Karpas-422 (cell line): ENCODE measurements around the gene COMMD4. TPM values are rescaled to one million over a fixed set of nuclear protein-coding genes. Genes with fewer than 3 reads are reported as not detected.
"Not testable (repeated sequence)": the region's sequence is repeated elsewhere in the genome, so short reads cannot be mapped to it uniquely, and the experiment has no call there.

Experiments used
- DNase-seq: peaks from one replicate; pipeline ENCODE4 v3.0.0-alpha.2; 2015
- H2AFZ ChIP-seq: fragments of 200-600 bp; sonication (generic); 2 replicates; pipeline ENCODE4 v1.6.1; 2014; ENCODE audit warnings: antibody characterized with exemption, low read length, mixed read lengths
- H3K27ac ChIP-seq: fragments of 200-600 bp; sonication (generic); 2 replicates; pipeline ENCODE4 v1.5.1; 2014; ENCODE audit warnings: mild to moderate bottlenecking, low read length, moderate library complexity
- H3K27me3 ChIP-seq: fragments of 200-600 bp; sonication (generic); 2 replicates; pipeline ENCODE4 v1.6.1; 2014; ENCODE audit warnings: low read length, mixed read lengths
- H3K36me3 ChIP-seq: fragments of 200-600 bp; sonication (generic); 2 replicates; pipeline ENCODE4 v1.6.1; 2014; ENCODE audit warnings: low read length, mixed read lengths; ENCODE audit not compliant: insufficient read depth
- H3K4me1 ChIP-seq: fragments of 200-600 bp; sonication (generic); 2 replicates; pipeline ENCODE4 v1.6.1; 2014; ENCODE audit warnings: mild to moderate bottlenecking, low read length, mixed read lengths
- H3K4me2 ChIP-seq: fragments of 200-600 bp; sonication (generic); 2 replicates; pipeline ENCODE4 v1.6.1; 2014; ENCODE audit warnings: low read length, low read depth, mild to moderate bottlenecking; ENCODE audit not compliant: poor library complexity, severe bottlenecking
- H3K4me3 ChIP-seq: fragments of 200-600 bp; sonication (generic); 2 replicates; pipeline ENCODE4 v1.5.1; 2014; ENCODE audit warnings: mild to moderate bottlenecking, antibody characterized with exemption, low read length, mixed read lengths
- H3K79me2 ChIP-seq: fragments of 200-600 bp; sonication (generic); 2 replicates; pipeline ENCODE4 v1.6.1; 2014; ENCODE audit warnings: mild to moderate bottlenecking, low read length, mixed read lengths
- H3K9ac ChIP-seq: fragments of 200-600 bp; sonication (generic); 2 replicates; pipeline ENCODE4 v1.6.0; 2014; ENCODE audit warnings: low read length
- H3K9me2 ChIP-seq: fragments of 200-600 bp; sonication (generic), shearing (Covaris generic); replicated peaks from 2 replicates; pipeline ENCODE4 v1.6.0; 2014; ENCODE audit warnings: mild to moderate bottlenecking, low read length, moderate library complexity; ENCODE audit not compliant: insufficient read depth
- H3K9me3 ChIP-seq: fragments of 300-700, 200-600 bp; sonication (generic); 2 replicates; pipeline ENCODE4 v1.6.1; 2014; ENCODE audit warnings: low read length, mixed read lengths
- H4K20me1 ChIP-seq: fragments of 200-600 bp; sonication (generic); 2 replicates; pipeline ENCODE4 v1.6.1; 2014; ENCODE audit warnings: mild to moderate bottlenecking, antibody characterized with exemption, low read length, low read depth; ENCODE audit not compliant: insufficient read depth
- total RNA-seq: library from RNA; depleted of rRNA; stranded (reverse); fragments of >200 nt; shearing (Covaris generic); gene quantifications from 2 replicates; pipeline ENCODE4 v1.2.3, GENCODE V29; 2014; ENCODE audit warnings: low replicate concordance

COMMD4 gene
- total RNA-seq, 1 experiment from 2014 or later: 43.6 TPM

DNA sequence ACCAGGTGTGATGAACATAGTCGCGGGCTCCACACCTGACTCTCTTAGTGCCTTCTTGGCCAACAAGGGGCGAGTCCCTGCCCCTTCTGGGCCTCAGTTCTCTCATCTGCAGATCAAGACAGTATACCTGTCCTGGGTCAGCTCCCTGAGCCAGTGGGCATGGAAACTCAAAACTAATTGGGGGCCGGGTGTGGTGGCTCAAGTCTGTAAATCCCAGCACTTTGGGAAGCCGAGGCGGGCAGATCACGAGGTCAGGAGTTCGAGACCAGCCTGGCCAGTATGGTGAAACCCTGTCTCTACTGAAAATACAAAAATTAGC, 13.4 kb downstream of the COMMD4 start:
- H3K4me3 ChIP-seq, H3K27me3 ChIP-seq, H2AFZ ChIP-seq, H3K9ac ChIP-seq, H3K9me3 ChIP-seq, H3K4me2 ChIP-seq, H3K79me2 ChIP-seq, DNase-seq, H4K20me1 ChIP-seq, H3K36me3 ChIP-seq, H3K9me2 ChIP-seq: not testable (repeated sequence)
- Histone ChIP-seq H3K4me1 (peaks cover 37% of the 10 kb centered on the region), H3K27ac (peak overlapping the region; percentile 39; the same call in 1 of the 2 replicates)

GRCh38 chr15:75349851-75350588, 14.2 kb downstream of the COMMD4 start:
- Histone ChIP-seq H3K4me2 (peak overlapping the region; percentile 18), H3K4me3 (no peak overlapping the region), H3K79me2 (no peaks in the 10 kb centered on the region), H3K27ac (peak overlapping the region; percentile 39), H4K20me1 (0 out of 2 replicates have a peak, but pooled peaks cover 5% of the 10 kb centered on the region), H3K27me3 (no peaks in the 10 kb centered on the region), H3K9ac (0 out of 2 replicates have a peak overlapping the region, but pooled peaks have one; percentile 27), H3K36me3 (no peaks in the 10 kb centered on the region), H3K9me2 (no peaks in the 10 kb centered on the region), H3K4me1 (peaks cover 37% of the 10 kb centered on the region), H2AFZ (no peak overlapping the region), H3K9me3 (no peaks in the 10 kb centered on the region)
- peak; percentile 69 for DNase-seq

- H4K20me1 ChIP-seq: 0 out of 2 replicates have a peak, but pooled peaks cover 5% of the 10 kb centered on the region
- no peaks in the 10 kb centered on the region for H3K79me2 ChIP-seq
- H3K27ac ChIP-seq: peak overlapping the region; percentile 39; the same call in 1 of the 2 replicates
- H3K4me1 ChIP-seq: peaks cover 37% of the 10 kb centered on the region
- H3K9me3 ChIP-seq: no peaks in the 10 kb centered on the region
- no peak overlapping the region for H3K4me3 ChIP-seq
- no peaks in the 10 kb centered on the region for H3K27me3 ChIP-seq
- no peak for DNase-seq
- no peak overlapping the region for H2AFZ ChIP-seq
- no peaks in the 10 kb centered on the region for H3K36me3 ChIP-seq
- no peak overlapping the region for H3K4me2 ChIP-seq
- H3K9ac ChIP-seq: no peak overlapping the region
- no peaks in the 10 kb centered on the region for H3K9me2 ChIP-seq
Measured at GRCh38 chr15:75350601-75351361, 14.9 kb downstream of the COMMD4 start.

DNA sequence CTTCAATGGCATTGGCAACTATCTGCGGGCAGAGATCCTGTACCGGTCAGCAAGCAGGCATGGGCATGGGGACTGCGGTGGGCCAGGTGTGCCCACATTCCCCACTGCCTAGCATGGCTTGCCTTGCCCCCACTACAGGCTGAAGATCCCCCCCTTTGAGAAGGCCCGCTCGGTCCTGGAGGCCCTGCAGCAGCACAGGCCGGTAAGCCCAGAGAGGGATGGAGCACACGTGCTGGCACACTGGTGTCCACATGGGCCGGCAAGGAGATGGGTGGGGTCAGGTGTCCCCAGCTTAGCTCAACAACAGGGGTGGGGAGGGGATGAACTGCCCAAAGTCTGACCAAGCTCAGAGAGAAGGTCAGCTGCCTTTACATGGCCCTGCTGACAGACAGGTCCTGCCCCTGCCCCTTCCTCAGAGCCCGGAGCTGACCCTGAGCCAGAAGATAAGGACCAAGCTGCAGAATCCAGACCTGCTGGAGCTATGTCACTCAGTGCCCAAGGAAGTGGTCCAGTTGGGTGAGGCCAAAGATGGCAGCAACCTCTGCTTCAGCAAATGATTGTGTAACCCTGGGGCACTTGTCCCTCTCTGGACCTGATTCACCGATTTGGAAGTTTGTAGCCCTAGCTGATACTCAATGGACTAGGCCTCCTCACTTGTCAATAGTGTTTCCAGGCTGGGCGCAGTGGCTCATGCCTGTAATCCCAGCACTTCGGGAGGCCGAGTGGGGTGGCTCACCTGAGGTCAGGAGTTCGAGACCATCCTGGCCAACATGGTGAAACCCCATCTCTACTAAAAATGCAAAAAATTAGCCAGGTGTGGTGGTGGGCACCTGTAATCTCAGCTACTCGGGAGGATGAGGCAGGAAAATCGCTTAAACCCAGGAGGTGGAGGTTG, 16.6 kb downstream of the COMMD4 start:
- Histone ChIP-seq H3K27ac (no peak overlapping the region), H3K4me2 (no peak overlapping the region), H2AFZ (no peak overlapping the region), H3K4me3 (no peak overlapping the region), H3K79me2 (no peaks in the 10 kb centered on the region), H3K36me3 (no peaks in the 10 kb centered on the region), H3K9me3 (no peaks in the 10 kb centered on the region), H3K27me3 (no peaks in the 10 kb centered on the region), H3K9me2 (no peaks in the 10 kb centered on the region), H4K20me1 (0 out of 2 replicates have a peak, but pooled peaks cover 5% of the 10 kb centered on the region), H3K4me1 (peaks cover 27% of the 10 kb centered on the region), H3K9ac (no peak overlapping the region)
- DNase-seq: no peak

GRCh38 chr15:75353604-75354003, 17.7 kb downstream of the COMMD4 start:
- Histone ChIP-seq H3K9ac (no peak overlapping the region), H3K36me3 (no peaks in the 10 kb centered on the region; the same call in 1 of the 2 replicates), H4K20me1 (0 out of 2 replicates have a peak, but pooled peaks cover 5% of the 10 kb centered on the region), H3K4me2 (no peak overlapping the region), H2AFZ (no peak overlapping the region), H3K4me3 (no peak overlapping the region), H3K27ac (no peak overlapping the region), H3K27me3 (no peaks in the 10 kb centered on the region), H3K79me2 (no peaks in the 10 kb centered on the region), H3K9me3 (no peaks in the 10 kb centered on the region), H3K4me1 (peaks cover 15% of the 10 kb centered on the region), H3K9me2 (no peaks in the 10 kb centered on the region)
- no peak for DNase-seq

DNA sequence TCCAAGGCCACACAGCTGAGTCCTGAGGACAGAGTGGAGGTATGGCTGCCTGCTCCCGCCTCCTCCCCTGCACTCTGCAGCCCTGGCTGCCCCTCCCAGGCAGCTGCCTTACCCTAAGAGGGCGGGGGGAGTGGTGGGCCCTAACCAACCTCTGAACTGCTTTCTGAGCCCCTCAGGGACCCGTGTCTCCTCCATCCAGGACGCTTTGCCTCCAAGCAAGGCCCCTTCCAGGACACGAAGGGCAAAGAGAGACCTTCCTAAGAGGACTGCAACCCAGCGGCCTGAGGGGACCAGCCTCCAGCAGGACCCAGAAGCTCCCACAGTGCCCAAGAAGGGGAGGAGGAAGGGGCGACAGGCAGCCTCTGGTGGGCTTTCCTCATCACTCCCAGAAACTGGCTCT, 18.6 kb downstream of the COMMD4 start:
- Histone ChIP-seq H3K4me2 (no peak overlapping the region), H3K36me3 (no peaks in the 10 kb centered on the region; the same call in 1 of the 2 replicates), H4K20me1 (no peaks in the 10 kb centered on the region), H3K4me1 (peaks cover 10% of the 10 kb centered on the region), H3K4me3 (no peak overlapping the region), H3K79me2 (no peaks in the 10 kb centered on the region), H3K9ac (no peak overlapping the region), H3K9me3 (no peaks in the 10 kb centered on the region), H3K27ac (no peak overlapping the region), H3K27me3 (no peaks in the 10 kb centered on the region), H2AFZ (no peak overlapping the region), H3K9me2 (no peaks in the 10 kb centered on the region)
- no peak for DNase-seq

- no peak overlapping the region for H3K27ac ChIP-seq
- no peak overlapping the region for H2AFZ ChIP-seq
- H3K9me2 ChIP-seq: no peaks in the 10 kb centered on the region
- H4K20me1 ChIP-seq: no peaks in the 10 kb centered on the region
- H3K79me2 ChIP-seq: no peaks in the 10 kb centered on the region
- H3K4me3 ChIP-seq: no peak overlapping the region
- no peak overlapping the region for H3K4me2 ChIP-seq
- no peak overlapping the region for H3K9ac ChIP-seq
- no peaks in the 10 kb centered on the region for H3K27me3 ChIP-seq
- H3K9me3 ChIP-seq: no peaks in the 10 kb centered on the region
- H3K36me3 ChIP-seq: no peaks in the 10 kb centered on the region; the same call in 1 of the 2 replicates
- no peak for DNase-seq
- H3K4me1 ChIP-seq: peaks cover 1% of the 10 kb centered on the region
Measured at GRCh38 chr15:75355369-75355768, 19.5 kb downstream of the COMMD4 start.
